Liver (tissue), 9 donors: ENCODE measurements around the gene LRP1-AS. TPM values are rescaled to one million over a fixed set of nuclear protein-coding genes. Genes with fewer than 3 reads are reported as not detected.
A peak's percentile ranks its signal among the peaks of the same experiment; 100 is the strongest.

Source experiments
- DNase-seq: peaks from one replicate; pipeline ENCODE4 v3.0.0-alpha.2; 2017; ENCODE audit warnings: low spot score
- H3K27ac ChIP-seq, 2 donors: one replicate each; pipeline ENCODE4 v1.7.0; 2013; ENCODE audit warnings: inconsistent platforms in 2 of 2, low read length in 2 of 2, control low read depth in 1 of 2, low read depth in 1 of 2, mild to moderate bottlenecking in 1 of 2
- H3K27me3 ChIP-seq, 4 donors: one replicate each; pipeline versions ENCODE4 v1.6.1 to v1.7.0; 2013; ENCODE audit warnings: low read length in 3 of 4, inconsistent platforms in 1 of 4, mild to moderate bottlenecking in 1 of 4, moderate library complexity in 1 of 4; ENCODE audit not compliant: control insufficient read depth in 4 of 4, insufficient read depth in 4 of 4
- H3K36me3 ChIP-seq, 4 donors: one replicate each; pipeline versions ENCODE4 v1.6.1 to v1.7.0; 2013; ENCODE audit warnings: low read length in 3 of 4, mild to moderate bottlenecking in 3 of 4, low read depth in 1 of 4, moderate library complexity in 1 of 4; ENCODE audit not compliant: control insufficient read depth in 4 of 4, insufficient read depth in 3 of 4
- H3K4me1 ChIP-seq, 4 donors: one replicate each; pipeline versions ENCODE4 v1.6.1 to v1.7.0; 2013; ENCODE audit warnings: low read length in 3 of 4, mild to moderate bottlenecking in 3 of 4, moderate library complexity in 1 of 4; ENCODE audit not compliant: control insufficient read depth in 4 of 4, insufficient read depth in 4 of 4
- H3K4me3 ChIP-seq, 3 donors: one replicate each; pipeline versions ENCODE4 v1.6.1 to v1.7.0; 2013; ENCODE audit warnings: low read length in 3 of 3, control low read depth in 1 of 3, low read depth in 1 of 3, mild to moderate bottlenecking in 1 of 3
- H3K9ac ChIP-seq, 2 donors: one replicate each; pipeline ENCODE4 v1.7.0; 2013; ENCODE audit warnings: low read length in 2 of 2, mild to moderate bottlenecking in 2 of 2, moderate library complexity in 2 of 2, control low read depth in 1 of 2, low read depth in 1 of 2
- H3K9me3 ChIP-seq, 4 donors: one replicate each; pipeline versions ENCODE4 v1.6.1 to v1.7.0; 2013; ENCODE audit warnings: low read length in 3 of 4; ENCODE audit not compliant: control insufficient read depth in 4 of 4
- ATF3 ChIP-seq: IDR thresholded peaks from 2 replicates; pipeline ENCODE4 v1.6.1; 2016; ENCODE audit warnings: antibody characterized with exemption
- CTCF ChIP-seq: fragments of 150-350 bp; IDR thresholded peaks from 2 replicates; pipeline ENCODE4 v1.5.1; 2017; ENCODE audit warnings: improper control_type of control experiment, low read depth, low read length; ENCODE audit not compliant: missing input control
- EGR1 ChIP-seq, 2 donors: IDR thresholded peaks; 2 replicates each; pipeline ENCODE4 v1.6.1; 2016 to 2018; ENCODE audit warnings: antibody characterized with exemption in 2 of 2, low read depth in 2 of 2
- FOXA1 ChIP-seq: IDR thresholded peaks from 2 replicates; pipeline ENCODE4 v1.6.1; 2016; ENCODE audit warnings: antibody characterized with exemption
- FOXA2 ChIP-seq: IDR thresholded peaks from 2 replicates; pipeline ENCODE4 v1.6.1; 2016; ENCODE audit warnings: antibody characterized with exemption
- HNF4A ChIP-seq, 2 donors: conservative IDR thresholded peaks; 2 replicates each; pipeline ENCODE4 v1.6.1; 2016; ENCODE audit warnings: antibody characterized with exemption in 2 of 2, mild to moderate bottlenecking in 2 of 2
- HNF4G ChIP-seq: IDR thresholded peaks from 2 replicates; pipeline ENCODE4 v1.6.1; 2016; ENCODE audit warnings: antibody characterized with exemption
- MAX ChIP-seq: IDR thresholded peaks from 2 replicates; pipeline ENCODE4 v1.6.1; 2016; ENCODE audit warnings: antibody characterized with exemption
- REST ChIP-seq: IDR thresholded peaks from 2 replicates; pipeline ENCODE4 v1.6.1; 2016; ENCODE audit warnings: antibody characterized with exemption, mild to moderate bottlenecking
- TAF1 ChIP-seq: conservative IDR thresholded peaks from 2 replicates; pipeline ENCODE4 v1.6.1; 2016; ENCODE audit warnings: antibody characterized with exemption, mild to moderate bottlenecking
- WGBS: extraction: QIAGEN DNeasy Blood & Tissue Kit; methylation state at CpG from one replicate; pipeline ENCODE4 v1.1.7; 2013; 5-methylcytosine and 5-hydroxymethylcytosine counted together
- polyA plus RNA-seq, 2 donors: library from polyadenylated mRNA; stranded (reverse) in 1 of 2; unstranded in 1 of 2; fragments of 200-250 nt in 1 of 2; fragments of >200 nt in 1 of 2; fragmentation: Nextera tagmentation in 1 of 2; extraction: Ambion mirVana in 1 of 2; gene quantifications; one replicate each; pipeline versions ENCODE4 v1.2.1 to v1.2.3, GENCODE V29; 2013 to 2015
- total RNA-seq, 2 donors: library from RNA; depleted of rRNA; stranded (reverse); fragments of >200 nt; gene quantifications; one replicate each; pipeline ENCODE4 v1.2.3, GENCODE V29; 2014
- donor health status: healthy.
- donor health status: healthy.
- donor health status: healthy.
- donor health status: healthy.
- donor health status: healthy.

The LRP1-AS gene
- total and polyA plus RNA-seq, 4 donors, result not detected

- Histone ChIP-seq H3K9ac (no peak overlapping the region), H3K4me1 (peaks cover 0 to 12% (median 6%) of the 10 kb centered on the region in 4 donors), H3K27ac (no peak overlapping the region), H3K4me3 (no peak overlapping the region), H3K36me3 (no peaks in the 10 kb centered on the region), H3K27me3 (no peaks in the 10 kb centered on the region), H3K9me3 (no peaks in the 10 kb centered on the region)
- DNase-seq, result no peak
- TF ChIP-seq HNF4G (no peak), TAF1 (no peak)
- WGBS, result 88% methylated on average over 5 of the region's 5 CpGs
These were observed 30.7 kb downstream of the LRP1-AS start for GRCh38 chr12:57116580-57117281.

GRCh38 chr12:57112492-57113294, 34.7 kb downstream of the LRP1-AS start:
- Histone ChIP-seq H3K27ac (peak overlapping the region; percentile 99), H3K9me3 (no peaks in the 10 kb centered on the region), H3K4me3 (no peak overlapping the region), H3K27me3 (no peaks in the 10 kb centered on the region), H3K4me1 (peaks cover 7 to 32% (median 22%) of the 10 kb centered on the region in 4 donors), H3K36me3 (peaks cover 0 to 4% (median 2%) of the 10 kb centered on the region in 4 donors), H3K9ac (peak overlapping the region in 1 of 2 donors; percentile 99)
- TF ChIP-seq CTCF, result peak; percentile 88
- no peak for TF ChIP-seq HNF4A (conservative IDR thresholded peaks at IDR 0.05)
- WGBS, result 65% methylated on average over 9 of the region's 9 CpGs
- DNase-seq, result no peak

GRCh38 chr12:57111031-57111734, 36.2 kb downstream of the LRP1-AS start, which contains the start of gene STAT6:
STAT6 (minus strand) TSS chr12:57111362; CDS start chr12:57108278, 3,084 bp downstream.
- WGBS, result 1% methylated on average over 13 of the region's 13 CpGs
- TF ChIP-seq TAF1 (peak; percentile 45), FOXA1 (no peak), FOXA2 (no peak), MAX (peak; percentile 56), REST (peak; percentile 24), HNF4G (no peak), ATF3 (no peak), EGR1 (IDR thresholded peaks at IDR 0.05; ENCODE audit: low read depth in 2 of 2) (peak in 1 of 2 donors; percentile 13)
- Histone ChIP-seq H3K4me1 (peaks cover 7 to 44% (median 32%) of the 10 kb centered on the region in 4 donors), H3K9me3 (no peaks in the 10 kb centered on the region), H3K36me3 (peaks cover 8 to 14% (median 9%) of the 10 kb centered on the region in 4 donors), H3K27me3 (no peaks in the 10 kb centered on the region), H3K4me3 (peak within 1 kb of the TSS; percentile 71 to 93 (median 86)), H3K27ac (peak within 1 kb of the TSS; percentile 99), H3K9ac (peak within 1 kb of the TSS; percentile 98 to 99)
- DNase-seq, result peak; percentile 73
